Midbrain (tissue), 1 donor: ENCODE data around the gene NKAIN2.
"Not testable (repeated sequence)": the region's sequence is repeated elsewhere in the genome, so short reads cannot be mapped to it uniquely, and the experiment has no call there.

ENCODE experiments used
- DNase-seq: peaks from one replicate; lab custom pipeline; 2025; lab: John Stamatoyannopoulos, UW

The NKAIN2 gene

GRCh38 chr6:124694139-124694705 is 890.6 kb downstream of the NKAIN2 start:
- DNase-seq: no peak

- no peak for DNase-seq
Measured at GRCh38 chr6:124699038-124699437, 895.4 kb downstream of the NKAIN2 start.

- no peak for DNase-seq
Measured at GRCh38 chr6:124703541-124703940, 899.9 kb downstream of the NKAIN2 start.

- DNase-seq: not testable (repeated sequence)
Measured at GRCh38 chr6:124712532-124712931, 908.9 kb downstream of the NKAIN2 start.

DNA sequence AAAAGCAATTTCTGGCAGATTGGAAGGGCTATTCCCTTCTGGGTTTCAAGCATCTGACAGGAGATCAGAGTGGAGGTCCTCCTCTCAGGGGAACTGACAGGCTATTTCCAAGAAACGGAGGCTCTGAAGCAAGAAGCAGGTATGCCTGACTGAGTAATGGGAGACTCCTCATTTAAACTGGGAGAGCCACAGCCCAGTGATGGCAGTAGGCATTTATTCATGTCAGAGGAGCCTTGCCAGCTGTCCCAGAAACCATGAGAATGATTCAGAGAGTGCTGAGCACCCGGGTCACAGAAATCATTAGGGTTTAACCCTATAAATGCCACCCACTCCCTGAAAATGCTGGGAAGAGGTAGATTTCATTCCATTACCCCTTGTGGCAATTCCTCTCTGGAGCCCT is 911.1 kb downstream of the NKAIN2 start:
- DNase-seq: no peak

GRCh38 chr6:124719913-124720312 is 916.2 kb downstream of the NKAIN2 start:
- DNase-seq: no peak

- no peak for DNase-seq
Measured at GRCh38 chr6:124721331-124721730, 917.7 kb downstream of the NKAIN2 start.

DNA sequence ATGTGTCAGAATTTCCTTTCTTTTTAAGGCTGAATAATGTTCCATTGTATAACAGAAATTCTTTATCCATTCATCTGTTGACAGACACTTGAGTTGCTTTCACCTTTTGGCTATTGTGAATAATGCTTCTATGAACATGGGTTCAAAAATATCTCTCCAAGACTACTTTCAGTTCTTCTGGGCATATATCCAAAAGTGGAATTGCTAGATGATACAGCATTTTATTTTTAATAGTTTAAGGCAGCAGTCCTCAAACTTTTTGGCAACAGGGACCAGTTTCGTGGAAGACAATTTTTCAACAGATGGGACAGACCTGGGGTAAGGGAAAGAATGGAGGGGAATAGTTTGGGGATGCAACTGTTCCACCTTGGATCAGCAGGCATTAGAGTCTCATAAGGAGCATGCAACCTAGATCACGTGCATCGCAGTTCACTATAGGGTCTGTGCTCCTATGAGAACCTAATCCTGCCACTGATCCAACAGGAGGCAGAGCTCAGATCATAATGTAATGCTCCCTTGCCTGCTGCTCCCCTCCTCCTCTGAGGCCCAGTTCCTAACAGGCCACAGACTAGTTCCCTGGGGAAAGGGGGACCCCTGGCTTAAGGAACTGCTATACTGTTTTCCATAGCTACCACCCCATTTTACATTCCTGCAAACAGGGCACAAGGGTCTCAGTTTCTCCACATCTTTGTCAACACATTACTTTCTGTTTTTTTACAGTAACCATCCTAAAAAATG is 918.6 kb downstream of the NKAIN2 start:
- no peak for DNase-seq

DNA sequence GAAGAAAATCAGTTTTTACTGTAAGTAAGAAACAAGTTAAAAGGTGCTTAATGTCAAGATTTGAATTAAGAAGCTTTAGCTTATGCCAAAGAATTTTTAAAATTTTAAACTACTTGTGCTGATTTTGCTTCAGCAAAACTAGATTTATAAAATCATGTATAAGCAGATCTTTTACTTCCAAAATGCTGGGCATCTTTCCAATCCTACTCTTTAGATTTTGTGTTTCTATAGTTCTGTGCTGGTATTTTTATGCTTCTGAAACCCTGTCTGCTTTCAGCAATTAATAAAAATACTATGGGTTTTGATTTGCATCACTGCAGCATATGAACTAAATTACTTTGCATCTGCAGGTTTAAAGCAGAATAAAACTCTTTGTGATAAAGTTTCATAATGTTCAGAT is 920.0 kb downstream of the NKAIN2 start:
- no peak for DNase-seq

- DNase-seq: not testable (repeated sequence)
Measured at GRCh38 chr6:124737804-124738203, 934.1 kb downstream of the NKAIN2 start.

DNA sequence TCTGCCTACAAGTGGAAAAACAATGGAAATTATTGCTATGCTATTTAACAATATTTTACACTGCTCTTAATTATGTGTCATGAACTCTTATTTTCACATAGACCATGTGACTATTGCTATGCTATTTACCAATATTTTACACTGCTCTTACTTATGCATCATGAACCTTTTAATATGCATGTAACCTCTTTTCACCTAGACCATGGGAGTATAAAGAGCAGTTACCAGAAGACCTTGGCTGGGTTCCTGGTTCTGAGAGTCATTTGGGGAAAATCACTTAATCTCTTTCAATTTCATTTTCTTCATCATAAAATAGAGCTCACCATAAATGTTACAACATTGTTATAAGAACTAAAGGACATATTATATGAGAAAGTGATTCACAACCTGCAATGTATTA is 934.8 kb downstream of the NKAIN2 start:
- DNase-seq: no peak

GRCh38 chr6:124741341-124741740 is 937.7 kb downstream of the NKAIN2 start:
- no peak for DNase-seq

DNA sequence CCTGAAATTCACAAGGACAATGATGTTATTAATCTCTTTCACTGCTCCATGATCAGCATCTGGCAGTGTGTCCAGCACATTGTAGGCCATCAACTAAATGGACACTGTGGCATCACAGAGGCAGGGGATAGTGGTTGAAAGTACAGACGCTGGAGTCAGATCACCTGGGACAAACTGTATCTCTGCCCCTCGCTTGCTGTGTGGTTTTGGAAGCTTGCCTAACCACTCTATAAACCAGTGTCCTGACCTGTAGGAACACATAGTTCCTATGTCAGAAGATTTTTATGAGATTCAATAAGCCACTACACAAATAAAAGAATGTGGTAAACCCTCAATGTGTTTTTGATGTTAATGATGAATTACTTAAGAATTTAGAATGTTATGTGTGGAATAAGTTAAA is 939.3 kb downstream of the NKAIN2 start:
- DNase-seq: no peak

DNA sequence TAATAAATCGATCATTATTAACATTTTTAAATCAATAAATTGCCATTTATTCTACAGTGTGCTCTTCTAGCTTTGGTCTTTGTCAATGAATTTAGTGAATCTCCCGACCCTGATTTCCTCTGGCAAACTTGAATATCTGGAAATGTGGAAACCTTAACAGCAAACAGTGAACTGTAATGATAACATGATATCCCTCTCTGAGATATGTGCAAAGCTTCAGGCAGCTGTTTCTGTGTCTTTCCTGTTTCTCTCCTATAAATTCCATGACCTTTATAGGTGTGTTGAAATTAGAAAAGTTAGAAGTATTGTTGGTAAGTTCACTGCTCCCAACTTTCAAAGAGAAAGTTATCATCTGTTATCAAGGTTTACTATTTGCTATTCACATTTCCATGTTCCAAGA is 939.8 kb downstream of the NKAIN2 start:
- no peak for DNase-seq

GRCh38 chr6:124747349-124747748 is 943.7 kb downstream of the NKAIN2 start:
- no peak for DNase-seq

DNA sequence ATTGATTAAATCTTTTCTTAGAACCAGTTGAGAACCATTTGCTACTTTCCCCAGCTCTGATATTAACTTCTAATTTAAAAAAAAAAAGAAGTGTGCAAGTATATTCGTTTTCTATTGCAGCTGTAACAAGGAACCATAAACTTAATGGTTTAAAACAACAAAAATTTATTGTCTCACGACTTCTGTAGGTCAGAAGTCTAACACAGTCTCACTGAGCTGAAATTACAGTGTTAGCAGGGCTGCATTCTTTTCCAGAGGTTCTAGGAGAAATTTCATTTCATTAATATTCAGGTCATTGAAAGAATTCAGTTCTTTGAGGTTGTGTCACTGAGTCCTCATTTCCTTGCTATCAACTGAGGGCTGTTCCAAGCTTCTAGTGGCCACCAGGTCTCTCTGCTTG is 945.1 kb downstream of the NKAIN2 start:
- DNase-seq: no peak

- DNase-seq: no peak
Measured at GRCh38 chr6:124753001-124753400, 949.3 kb downstream of the NKAIN2 start.

GRCh38 chr6:124753562-124754105 is 950.0 kb downstream of the NKAIN2 start:
- DNase-seq: no peak

GRCh38 chr6:124755321-124755720 is 951.7 kb downstream of the NKAIN2 start:
- DNase-seq: no peak

DNA sequence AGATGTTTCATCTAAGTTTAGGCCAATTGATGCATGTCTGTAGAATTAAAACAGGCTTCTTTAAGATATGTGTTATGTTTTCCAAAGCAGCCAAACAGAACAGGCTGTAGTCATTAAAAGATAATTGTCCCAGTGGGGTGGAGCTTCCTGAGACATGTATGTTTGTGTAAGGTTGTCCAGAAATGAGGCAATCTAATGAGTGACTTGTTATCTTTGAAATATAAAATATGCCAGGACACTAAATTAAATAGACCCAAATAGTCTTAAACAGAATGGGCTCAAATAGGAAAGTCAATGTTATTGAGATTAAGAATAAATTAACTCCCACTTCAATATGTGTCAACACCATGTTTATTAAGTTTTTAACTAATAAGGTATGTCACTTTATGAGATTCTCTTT is 953.9 kb downstream of the NKAIN2 start:
- DNase-seq: no peak

GRCh38 chr6:124758663-124759062 is 955.0 kb downstream of the NKAIN2 start:
- DNase-seq: no peak

DNA sequence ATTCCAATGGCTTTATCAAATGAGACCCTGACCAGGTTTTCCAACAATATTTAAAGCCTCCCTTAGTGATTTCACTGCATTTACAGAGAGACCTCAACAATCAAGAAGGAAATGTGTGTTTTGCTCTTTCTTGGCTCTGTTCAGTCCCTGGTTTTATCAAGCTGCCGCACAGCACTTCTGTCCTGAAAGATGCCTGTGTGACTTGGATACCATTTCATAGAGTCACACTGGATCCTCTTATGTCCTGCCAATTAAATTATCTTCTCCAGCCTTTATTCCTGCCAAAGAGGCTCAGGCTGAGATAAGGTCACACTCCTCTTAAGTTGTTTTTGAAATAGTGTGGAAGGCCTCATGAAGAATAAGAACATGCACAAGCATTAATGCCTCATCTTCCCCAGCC is 961.6 kb downstream of the NKAIN2 start:
- no peak for DNase-seq

DNA sequence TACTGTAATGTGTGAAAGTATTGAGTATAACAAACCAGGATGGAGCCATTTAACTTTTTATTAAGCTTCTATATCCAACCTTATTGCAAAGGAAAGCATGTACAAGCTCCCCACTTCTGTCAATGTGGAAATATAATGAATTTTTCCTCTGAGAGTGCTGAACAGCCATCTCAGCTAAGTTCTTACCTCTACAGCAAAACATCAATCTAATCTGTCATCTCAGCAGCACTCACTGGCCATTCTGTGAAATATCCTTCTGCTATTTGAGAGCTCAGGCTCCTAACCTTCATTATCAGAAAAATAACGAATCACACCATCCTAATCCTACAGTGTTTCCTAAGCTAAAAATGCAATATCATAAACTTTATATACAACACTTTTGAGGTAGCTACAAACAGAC is 964.6 kb downstream of the NKAIN2 start:
- DNase-seq: no peak
